Hepatic stellate cell (primary cell): ENCODE data around the gene COA1.
"Not testable (repeated sequence)": the region's sequence is repeated elsewhere in the genome, so short reads cannot be mapped to it uniquely, and the experiment has no call there.

ENCODE experiments used
- DNase-seq: peaks from one replicate; pipeline ENCODE4 v3.0.0; 2011; ENCODE audit warnings: low spot score

Gene COA1

DNA sequence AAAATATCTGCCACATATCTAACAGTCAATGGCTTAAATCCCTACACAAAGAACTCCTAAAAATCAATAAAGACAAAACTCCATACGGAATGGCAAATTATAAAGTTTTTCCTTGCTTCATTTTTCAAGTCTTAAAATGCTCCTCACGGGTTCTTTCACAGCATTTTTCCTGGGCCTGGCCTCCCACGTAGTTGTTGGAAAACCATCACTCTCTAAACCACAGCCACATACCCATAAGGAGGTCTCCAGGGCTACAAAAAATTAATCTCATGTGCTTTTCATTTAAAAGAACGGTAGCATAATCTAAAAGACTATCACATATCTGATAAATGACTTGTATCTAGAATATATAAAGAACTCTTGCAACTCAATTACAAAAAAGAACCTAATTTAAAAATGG is 2.9 kb downstream of the COA1 start:
- DNase-seq = no peak

- DNase-seq = no peak
These were observed 4.1 kb downstream of the COA1 start for GRCh38 chr7:43725251-43725650.

GRCh38 chr7:43723007-43723341 is 6.3 kb downstream of the COA1 start:
- DNase-seq = no peak

GRCh38 chr7:43721193-43721806 is 8.0 kb downstream of the COA1 start:
- no peak for DNase-seq

DNA sequence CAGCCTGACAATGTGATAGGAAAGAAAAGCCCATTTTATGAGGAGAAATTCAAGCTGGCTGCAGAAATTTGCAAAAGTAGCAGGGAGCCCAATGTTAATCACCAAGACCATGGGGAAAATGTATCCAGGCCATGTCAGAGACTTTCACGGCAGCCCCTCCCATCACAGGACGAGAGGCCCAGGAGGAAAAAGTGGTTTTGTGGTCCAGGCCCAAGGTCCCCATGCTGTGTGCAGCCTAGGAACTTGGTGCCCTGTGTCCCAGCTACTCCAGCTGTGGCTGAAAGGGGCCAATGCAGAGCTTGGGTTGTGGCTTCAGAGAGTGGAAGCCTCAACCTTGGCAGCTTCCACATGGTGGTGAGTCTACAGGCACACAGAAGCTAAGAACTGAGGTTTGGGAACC is 12.7 kb downstream of the COA1 start:
- no peak for DNase-seq

- DNase-seq = not testable (repeated sequence)
These were observed 13.4 kb downstream of the COA1 start for GRCh38 chr7:43715966-43716365.

- DNase-seq = no peak
These were observed 17.8 kb downstream of the COA1 start for GRCh38 chr7:43711503-43711902.

GRCh38 chr7:43708055-43708454 is 21.3 kb downstream of the COA1 start:
- DNase-seq = not testable (repeated sequence)

DNA sequence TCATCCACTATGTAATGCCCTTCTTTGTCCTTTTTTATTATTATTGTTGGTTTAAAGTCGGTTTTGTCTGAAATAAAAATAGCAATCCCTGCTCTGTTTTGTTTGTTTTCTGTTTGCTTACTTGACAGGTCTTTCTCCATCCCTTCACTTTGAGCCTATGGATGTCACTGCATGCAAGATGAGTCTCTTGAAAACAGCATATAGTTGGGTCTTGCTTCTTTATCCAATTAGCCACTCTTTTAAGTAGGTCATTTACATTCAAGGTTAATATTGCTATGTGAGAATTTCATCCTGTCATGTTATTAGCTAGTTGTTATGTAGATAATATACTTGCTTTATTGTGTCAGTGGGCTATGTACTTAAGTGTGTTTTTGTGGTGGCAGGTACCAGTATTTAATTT is 25.8 kb downstream of the COA1 start:
- no peak for DNase-seq

- no peak for DNase-seq
These were observed 26.3 kb downstream of the COA1 start for GRCh38 chr7:43702974-43703373.

DNA sequence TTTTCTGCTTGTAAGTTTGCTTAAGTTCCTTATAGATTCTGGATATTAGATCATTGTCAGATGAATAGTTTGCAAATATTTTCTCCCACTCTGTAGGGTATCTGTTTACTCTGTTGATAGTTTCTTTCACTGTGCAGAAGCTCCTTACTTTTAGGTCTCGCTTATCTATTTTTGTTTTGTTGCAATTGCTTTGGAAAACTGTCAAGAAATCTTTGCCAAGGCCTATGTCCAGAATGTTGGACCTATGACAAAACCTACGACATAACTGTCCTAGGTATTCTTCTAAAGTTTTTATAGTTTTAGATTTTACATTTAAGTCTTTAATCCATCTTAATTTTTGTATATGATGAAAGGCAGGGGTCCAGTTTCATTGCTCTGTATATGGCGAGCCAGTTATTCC is 27.4 kb downstream of the COA1 start:
- DNase-seq = no peak

- DNase-seq = no peak
These were observed 27.8 kb downstream of the COA1 start for GRCh38 chr7:43701500-43701854.

GRCh38 chr7:43700646-43701499 is 28.4 kb downstream of the COA1 start:
- no peak for DNase-seq

DNA sequence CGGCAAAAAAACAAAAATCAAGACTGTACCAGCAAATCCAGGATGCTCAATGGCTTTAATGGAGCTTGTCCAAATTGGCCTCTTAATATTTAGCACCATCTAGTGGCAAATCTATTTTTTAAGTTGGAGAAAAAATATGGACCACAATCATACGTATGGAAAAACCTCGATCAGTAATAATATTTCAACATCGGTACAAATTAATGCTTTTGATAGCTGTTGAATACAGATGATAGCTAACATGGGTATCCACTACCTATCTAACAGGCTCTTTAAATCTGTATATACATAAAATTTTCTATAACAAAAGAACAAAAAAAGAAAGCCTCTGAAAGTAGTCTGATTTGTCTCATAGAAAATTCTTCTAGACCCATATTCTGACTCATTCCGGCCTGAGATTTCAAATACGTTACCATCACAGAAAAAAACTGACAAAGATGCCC is 29.2 kb downstream of the COA1 start:
- DNase-seq = peak; percentile 28

DNA sequence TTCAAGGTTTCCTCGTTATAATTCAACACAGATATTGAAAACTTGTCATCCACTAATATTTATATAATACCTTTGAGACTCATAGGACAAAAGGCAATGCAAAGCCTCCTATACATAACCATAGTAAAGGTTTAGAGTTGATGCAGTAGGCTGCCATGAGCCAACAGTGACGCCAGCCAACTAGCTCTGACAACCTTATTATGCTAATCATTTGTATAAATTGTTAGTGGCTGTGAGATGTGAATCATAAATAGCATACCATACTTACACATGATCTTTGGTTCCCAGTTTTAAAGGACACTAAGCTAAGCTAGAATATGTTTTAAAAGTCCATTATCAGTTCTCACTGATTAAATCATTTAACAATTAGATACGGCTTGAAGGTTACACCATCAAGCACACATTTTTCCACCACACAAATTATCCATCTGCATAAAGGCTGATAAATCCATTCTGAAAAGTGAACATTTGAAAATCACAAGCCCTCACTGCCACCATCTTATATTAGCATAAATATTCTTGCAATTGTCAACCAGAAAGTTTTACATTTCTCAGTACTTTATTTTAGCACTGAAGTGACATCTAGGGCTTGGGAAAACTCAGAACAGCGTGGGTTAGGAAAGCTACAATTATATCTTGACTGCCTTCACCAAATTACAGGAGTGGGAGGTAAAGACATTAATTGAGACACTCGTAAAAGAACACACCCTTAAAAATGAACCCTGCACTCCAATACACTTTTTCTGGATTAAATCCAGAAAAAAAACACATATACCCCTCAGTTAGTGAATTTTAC is 30.7 kb downstream of the COA1 start:
- DNase-seq = no peak

GRCh38 chr7:43697690-43698089 is 31.6 kb downstream of the COA1 start:
- DNase-seq = no peak

DNA sequence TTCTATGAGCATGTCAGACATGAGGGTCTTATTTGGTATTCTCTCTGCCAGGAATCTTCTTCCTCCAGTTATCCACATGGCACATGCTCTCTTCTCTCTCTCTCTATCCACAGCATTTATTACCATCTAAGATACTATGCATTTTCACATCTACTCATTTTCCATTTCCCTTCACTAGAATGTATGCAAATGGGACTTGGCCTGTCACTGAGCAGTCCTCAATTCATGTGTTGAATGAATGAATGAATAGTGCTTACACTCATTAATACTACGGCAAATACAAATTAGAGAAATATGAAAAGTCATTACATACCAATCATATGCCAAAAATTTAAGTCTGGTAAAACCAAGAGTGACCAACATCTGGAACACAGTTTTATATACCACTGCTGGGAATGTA is 34.0 kb downstream of the COA1 start:
- DNase-seq = no peak

- peak; percentile 53 for DNase-seq
These were observed 34.9 kb downstream of the COA1 start for GRCh38 chr7:43694399-43694748.

DNA sequence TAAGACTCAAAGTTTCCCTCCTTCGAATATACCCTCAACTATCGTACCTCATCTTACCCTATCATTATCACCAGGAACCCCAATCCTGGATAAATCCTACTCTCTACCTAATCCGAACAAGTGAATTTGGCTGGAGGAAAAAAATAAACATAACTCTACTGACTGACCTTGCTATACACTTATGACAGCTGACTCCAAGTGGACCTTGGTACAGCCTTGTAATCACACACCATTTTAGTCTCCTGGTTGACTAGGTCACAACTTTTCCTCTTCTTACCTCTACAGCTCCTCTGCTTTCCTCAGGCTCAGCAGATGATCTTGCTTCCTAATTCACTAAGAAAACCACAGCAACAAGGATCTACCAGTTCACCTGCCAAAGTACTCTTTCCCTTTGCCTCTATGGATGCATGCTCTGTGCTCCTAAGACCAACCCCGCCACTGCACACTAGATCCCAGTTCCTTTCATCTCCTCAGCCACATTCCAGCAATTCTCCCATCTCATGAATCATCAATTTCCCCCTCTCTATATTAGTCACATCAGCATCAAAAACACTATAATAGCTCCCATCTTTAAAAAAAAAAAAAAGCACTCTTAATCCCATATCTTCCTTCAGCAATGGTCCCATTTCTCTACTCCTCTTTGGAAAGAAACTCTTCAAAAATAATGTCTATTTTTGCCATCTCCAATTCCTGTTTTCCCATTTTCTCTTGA is 35.5 kb downstream of the COA1 start:
- DNase-seq = peak; percentile 59

DNA sequence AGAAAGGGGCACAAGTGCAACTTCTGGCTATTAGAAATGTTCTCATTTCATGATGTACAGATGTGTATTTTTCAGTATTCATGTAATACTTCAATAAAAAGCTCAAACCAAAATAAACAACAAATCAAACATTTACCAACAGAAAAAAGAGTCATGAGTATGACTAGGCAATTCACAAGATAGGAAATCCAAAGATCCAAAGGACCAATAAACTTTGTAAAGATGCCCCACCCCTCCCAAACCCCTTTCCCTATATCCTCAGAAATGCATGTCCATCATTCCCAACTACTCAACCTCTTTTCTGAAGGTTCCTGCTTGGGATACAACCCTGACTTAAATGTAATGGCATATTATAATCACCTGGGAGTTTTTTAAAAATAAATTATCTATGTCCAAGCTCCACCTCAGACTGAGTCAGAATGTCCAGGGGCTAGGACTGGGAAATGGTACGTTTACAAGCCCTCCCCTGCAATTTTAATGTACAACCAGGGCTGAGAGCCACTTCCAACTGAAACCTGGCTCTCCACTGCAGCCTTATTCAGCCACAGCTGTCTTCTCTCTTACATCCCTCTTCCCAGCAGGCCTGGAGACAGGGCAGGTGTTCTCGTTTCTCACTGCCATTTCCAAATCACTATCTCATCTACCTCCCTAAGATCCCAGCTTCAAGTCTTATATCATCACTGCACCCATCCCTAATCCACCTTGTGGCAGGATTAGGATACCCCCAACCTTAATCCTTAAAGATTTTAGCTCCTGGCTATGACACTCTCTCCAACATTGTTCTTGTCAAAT is 36.5 kb downstream of the COA1 start:
- DNase-seq = no peak

DNA sequence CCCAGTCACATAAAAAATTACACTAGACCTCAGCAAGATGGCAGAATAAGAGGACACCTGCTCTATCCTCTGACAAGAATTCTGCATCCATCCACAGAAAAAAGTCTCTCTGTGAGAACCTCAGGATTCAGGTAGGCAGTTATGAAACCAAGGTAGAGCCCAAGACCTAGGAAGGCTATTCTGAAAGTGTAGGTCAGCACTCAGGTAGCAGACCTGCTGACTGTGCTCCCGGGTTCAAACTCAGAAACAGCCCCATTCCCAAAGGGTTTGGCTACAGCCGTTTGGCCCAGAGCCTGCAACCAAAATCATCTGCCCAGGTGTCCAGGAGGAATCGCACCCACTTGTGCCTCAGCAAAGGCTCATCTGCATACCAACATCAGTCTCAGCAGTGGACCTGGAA is 37.7 kb downstream of the COA1 start:
- no peak for DNase-seq

- DNase-seq = no peak
These were observed 40.2 kb downstream of the COA1 start for GRCh38 chr7:43689115-43689514.
